HepG2 (cell line): Measurements from ENCODE around the gene EID1. TPM values are rescaled to one million over a fixed set of nuclear protein-coding genes. Genes with fewer than 3 reads are reported as not detected.

Experiments used
- ATAC-seq: fragments of 200-7000 bp; cut with Tn5 transposase; 3 replicates; pipeline ENCODE4 v1.9.1; 2020; ENCODE audit warnings: mild to moderate bottlenecking, moderate library complexity
- BruUV-seq: library from RNA; stranded (reverse); fragments of 400-500 nt; replicated peaks from 2 replicates; lab custom pipeline; 2021; lab: Mats Ljungman, UMichigan
- CTCF ChIA-PET: fragments of 300-600 bp; formaldehyde crosslinking; extraction: SDS; loops from one replicate; lab custom pipeline; 2021; ENCODE audit warnings: low total read pairs, inconsistent platforms, low intra/inter-chr PET ratio; lab: Yijun Ruan, JAX
- POLR2A ChIA-PET: fragments of 350-600 bp; sonication (Branson Sonifier 250); formaldehyde crosslinking; loops from one replicate; lab custom pipeline; 2020; ENCODE audit warnings: antibody characterized with exemption, inconsistent platforms; lab: Yijun Ruan, JAX
- DNase-seq: peaks from one replicate; pipeline ENCODE4 v3.0.0-alpha.2; 2015; ENCODE audit warnings: low spot score
- FAIRE-seq: peaks from 3 replicates; lab custom pipeline; 2011; peaks lifted over from hg19 to GRCh38; lab: Jason Lieb, UNC
- H2AFZ ChIP-seq: one replicate; pipeline ENCODE4 v1.6.1; 2011; ENCODE audit warnings: low read length, inconsistent platforms
- H3K27ac ChIP-seq: fragments of 300-600 bp; 3 replicates; pipeline ENCODE4 v1.8.0; 2011; ENCODE audit warnings: mixed run types, mild to moderate bottlenecking, mixed read lengths, low read length, inconsistent platforms; ENCODE audit not compliant: insufficient read depth; ENCODE audit errors: extremely low read length
- H3K27me3 ChIP-seq, 2 experiments: fragments of 200-600 bp in 1 of 2; 2 replicates in 1 of 2; 3 replicates in 1 of 2; pipeline versions ENCODE4 v1.6.0 to v1.8.0; 2011; ENCODE audit warnings: low read length in 2 of 2, mild to moderate bottlenecking in 2 of 2, moderate library complexity in 2 of 2, inconsistent platforms in 1 of 2; ENCODE audit not compliant: insufficient read depth in 2 of 2, control insufficient read depth in 1 of 2
- H3K36me3 ChIP-seq, 2 experiments: fragments of 200-600 bp in 1 of 2; replicated peaks in 1 of 2; 2 replicates in 1 of 2; 3 replicates in 1 of 2; pipeline versions ENCODE4 v1.5.1 to v1.8.0; 2011; ENCODE audit warnings: low read length in 2 of 2, inconsistent platforms in 1 of 2; ENCODE audit not compliant: insufficient read depth in 2 of 2, control insufficient read depth in 1 of 2
- H3K4me1 ChIP-seq: 2 replicates; pipeline ENCODE4 v1.5.1; 2012; ENCODE audit warnings: low read length, inconsistent platforms; ENCODE audit not compliant: insufficient read depth
- H3K4me2 ChIP-seq: 2 replicates; pipeline ENCODE4 v1.6.0; 2011; ENCODE audit warnings: low read depth, low read length, inconsistent platforms
- H3K4me3 ChIP-seq, 3 experiments: fragments of 200-600 bp in 1 of 3; sonication (generic), shearing (Covaris generic) in 1 of 3; replicated peaks in 1 of 3; 2 replicates each; pipeline ENCODE4 v1.5.1; 2011 to 2016; ENCODE audit warnings: low read length in 3 of 3, inconsistent platforms in 2 of 3, low read depth in 2 of 3, mild to moderate bottlenecking in 2 of 3, control low read depth in 1 of 3, mixed read lengths in 1 of 3; ENCODE audit not compliant: insufficient read depth in 1 of 3
- H3K79me2 ChIP-seq: one replicate; pipeline ENCODE4 v1.6.1; 2011; ENCODE audit warnings: low read length, inconsistent platforms; ENCODE audit not compliant: insufficient read depth
- H3K9ac ChIP-seq: 2 replicates; pipeline ENCODE4 v1.6.0; 2011; ENCODE audit warnings: mild to moderate bottlenecking, low read depth, low read length, inconsistent platforms; ENCODE audit not compliant: insufficient read depth
- H3K9me3 ChIP-seq: 2 replicates; pipeline ENCODE4 v1.5.1; 2012; ENCODE audit warnings: mild to moderate bottlenecking, low read length
- H4K20me1 ChIP-seq: 2 replicates; pipeline ENCODE4 v1.6.0; 2011; ENCODE audit warnings: inconsistent platforms, mild to moderate bottlenecking, low read length, moderate library complexity; ENCODE audit not compliant: insufficient read depth
- PHF21A ChIP-seq: sonication (generic); formaldehyde crosslinking; IDR thresholded peaks from 2 replicates; pipeline ENCODE4 v1.5.0; 2020; ENCODE audit warnings: mild to moderate bottlenecking, missing genetic modification reagents
- POLR2G ChIP-seq: fragments of 200-400 bp; formaldehyde crosslinking; IDR thresholded peaks from 2 replicates; pipeline ENCODE4 v1.6.1; 2018; ENCODE audit warnings: mild to moderate bottlenecking, low read depth, low read length, moderate library complexity
- ZNF253 ChIP-seq: sonication (generic); formaldehyde crosslinking; IDR thresholded peaks from 2 replicates; pipeline ENCODE4 v1.8.0; 2022; ENCODE audit warnings: mild to moderate bottlenecking, missing genetic modification reagents, borderline replicate concordance
- ZNF724P ChIP-seq: sonication (generic); formaldehyde crosslinking; IDR thresholded peaks from 2 replicates; pipeline ENCODE4 v1.8.0; 2022; ENCODE audit warnings: missing genetic modification reagents, borderline replicate concordance
- ZNF891 ChIP-seq: sonication (generic); formaldehyde crosslinking; IDR thresholded peaks from 2 replicates; pipeline ENCODE4 v1.5.0; 2020; ENCODE audit warnings: mild to moderate bottlenecking, missing genetic modification reagents
- WGBS: methylation state at CpG from one replicate; pipeline ENCODE4 v1.1.6; 2017; ENCODE audit warnings: low lambda C conversion rate; 5-methylcytosine and 5-hydroxymethylcytosine counted together
- in situ Hi-C: cut with HindIII; loops from 2 replicates; pipeline ENCODE4 v1.10.0; 2017; ENCODE audit warnings: low pct_unique_long_range_greater_than_20kb; ENCODE audit not compliant: extremely low pct_ligation_motif_present
- intact Hi-C: fragments of 100-400 bp; cut with micrococcal nuclease; formaldehyde crosslinking; loops from one replicate; pipeline ENCODE4 v1.10.0; 2022; ENCODE audit not compliant: unreplicated experiment
- polyA plus RNA-seq, 8 experiments: library from polyadenylated mRNA; depleted of rRNA in 3 of 8; stranded (reverse) in 7 of 8; unstranded in 1 of 8; fragments of >200 nt; fragmentation: Illumina TruSeq in 4 of 8; extraction: Trizol in 4 of 8; gene quantifications; 2 replicates each; pipeline versions ENCODE4 v1.2.1 to v1.2.3, GENCODE V29; 2011 to 2016; ENCODE audit warnings: low read depth in 4 of 8, missing spikeins in 1 of 8, mixed read lengths in 1 of 8; ENCODE audit not compliant: insufficient read depth in 1 of 8
- total RNA-seq, 5 experiments: library from RNA; depleted of rRNA; stranded (reverse); fragments of >200 nt; fragmentation: Illumina TruSeq; extraction: Trizol; gene quantifications; 2 replicates each; pipeline ENCODE4 v1.2.3, GENCODE V29; 2016; ENCODE audit warnings: low read depth in 1 of 5
- TF ChIP-seq, protein P1 (sequence below): sonication (generic); formaldehyde crosslinking; IDR thresholded peaks from 2 replicates; pipeline ENCODE4 v1.4.0; 2020; ENCODE audit warnings: missing genetic modification reagents
- TF ChIP-seq, protein P2 (sequence below): sonication (generic); formaldehyde crosslinking; IDR thresholded peaks from 2 replicates; pipeline ENCODE4 v1.5.1; 2020; ENCODE audit warnings: mild to moderate bottlenecking, missing genetic modification reagents, moderate library complexity
- TF ChIP-seq, protein P3 (sequence below), 2 experiments: fragments of 450-650 bp in 1 of 2; sonication (generic) in 1 of 2; formaldehyde crosslinking in 1 of 2; IDR thresholded peaks; 2 replicates each; pipeline versions ENCODE4 v1.6.1 to v1.8.0; 2016 to 2022; ENCODE audit warnings: antibody characterized with exemption in 1 of 2, mild to moderate bottlenecking in 1 of 2, missing genetic modification reagents in 1 of 2

The EID1 gene
- total and polyA plus RNA-seq, 2 of the 13 experiments (the other 11 are each of a cell fraction or from before 2014, with no cell fraction given), result 2.2 to 5.4 TPM

DNA sequence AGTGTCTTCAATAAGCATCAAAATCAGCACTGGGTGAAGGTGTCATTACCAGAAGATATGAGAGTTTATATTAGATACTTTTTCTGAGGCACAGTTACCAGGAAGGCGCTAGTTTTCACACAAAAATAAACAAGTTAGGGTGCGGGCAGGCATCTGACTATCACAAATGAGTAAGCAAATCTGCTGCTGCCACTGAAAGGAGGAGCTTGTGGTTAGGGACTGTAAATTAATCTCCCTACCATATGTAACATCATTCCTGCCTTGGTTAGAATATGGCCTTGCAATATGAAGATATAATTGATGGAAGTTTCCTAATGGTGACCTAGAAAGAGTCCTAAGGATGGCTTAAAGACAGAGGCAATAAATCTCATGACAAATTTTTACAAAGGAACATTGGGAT, 19.5 kb upstream of the EID1 start:
- no peaks in the 10 kb centered on the region for H4K20me1 ChIP-seq
- H3K79me2 ChIP-seq, result no peaks in the 10 kb centered on the region
- H3K9ac ChIP-seq, result no peak overlapping the region
- no peaks in the 10 kb centered on the region for H3K36me3 ChIP-seq
- ChIA-PET POLR2A (no interaction called here), CTCF (no interaction called here)
- H2AFZ ChIP-seq, result no peak overlapping the region
- in situ Hi-C loops, result loop anchor here (25.0 kb wide), 1 partner anchor 229 kb away; no protein-coding TSS in a partner anchor
- no TSS peak for BruUV-seq
- intact Hi-C loops, result no loop called here
- FAIRE-seq, result no peak
- H3K4me2 ChIP-seq, result no peak overlapping the region
- H3K4me3 ChIP-seq, result no peak overlapping the region
- H3K9me3 ChIP-seq, result no peaks in the 10 kb centered on the region
- no peak for ATAC-seq
- peaks cover 11% of the 10 kb centered on the region for H3K4me1 ChIP-seq
- no peaks in the 10 kb centered on the region; a peak in 2 of 5 replicates for H3K27me3 ChIP-seq
- H3K27ac ChIP-seq, result no peak overlapping the region
- 3% methylated on average over 2 of the region's 2 CpGs for WGBS
- no peak for DNase-seq
- TF ChIP-seq PHF21A (CRISPR knock-in tag), result no peak
- TF ChIP-seq, protein P1, sequence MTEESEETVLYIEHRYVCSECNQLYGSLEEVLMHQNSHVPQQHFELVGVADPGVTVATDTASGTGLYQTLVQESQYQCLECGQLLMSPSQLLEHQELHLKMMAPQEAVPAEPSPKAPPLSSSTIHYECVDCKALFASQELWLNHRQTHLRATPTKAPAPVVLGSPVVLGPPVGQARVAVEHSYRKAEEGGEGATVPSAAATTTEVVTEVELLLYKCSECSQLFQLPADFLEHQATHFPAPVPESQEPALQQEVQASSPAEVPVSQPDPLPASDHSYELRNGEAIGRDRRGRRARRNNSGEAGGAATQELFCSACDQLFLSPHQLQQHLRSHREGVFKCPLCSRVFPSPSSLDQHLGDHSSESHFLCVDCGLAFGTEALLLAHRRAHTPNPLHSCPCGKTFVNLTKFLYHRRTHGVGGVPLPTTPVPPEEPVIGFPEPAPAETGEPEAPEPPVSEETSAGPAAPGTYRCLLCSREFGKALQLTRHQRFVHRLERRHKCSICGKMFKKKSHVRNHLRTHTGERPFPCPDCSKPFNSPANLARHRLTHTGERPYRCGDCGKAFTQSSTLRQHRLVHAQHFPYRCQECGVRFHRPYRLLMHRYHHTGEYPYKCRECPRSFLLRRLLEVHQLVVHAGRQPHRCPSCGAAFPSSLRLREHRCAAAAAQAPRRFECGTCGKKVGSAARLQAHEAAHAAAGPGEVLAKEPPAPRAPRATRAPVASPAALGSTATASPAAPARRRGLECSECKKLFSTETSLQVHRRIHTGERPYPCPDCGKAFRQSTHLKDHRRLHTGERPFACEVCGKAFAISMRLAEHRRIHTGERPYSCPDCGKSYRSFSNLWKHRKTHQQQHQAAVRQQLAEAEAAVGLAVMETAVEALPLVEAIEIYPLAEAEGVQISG, result no peak
- TF ChIP-seq ZNF724P, result no peak
- TF ChIP-seq ZNF891 (CRISPR knock-in tag), result no peak
- TF ChIP-seq, protein P2, sequence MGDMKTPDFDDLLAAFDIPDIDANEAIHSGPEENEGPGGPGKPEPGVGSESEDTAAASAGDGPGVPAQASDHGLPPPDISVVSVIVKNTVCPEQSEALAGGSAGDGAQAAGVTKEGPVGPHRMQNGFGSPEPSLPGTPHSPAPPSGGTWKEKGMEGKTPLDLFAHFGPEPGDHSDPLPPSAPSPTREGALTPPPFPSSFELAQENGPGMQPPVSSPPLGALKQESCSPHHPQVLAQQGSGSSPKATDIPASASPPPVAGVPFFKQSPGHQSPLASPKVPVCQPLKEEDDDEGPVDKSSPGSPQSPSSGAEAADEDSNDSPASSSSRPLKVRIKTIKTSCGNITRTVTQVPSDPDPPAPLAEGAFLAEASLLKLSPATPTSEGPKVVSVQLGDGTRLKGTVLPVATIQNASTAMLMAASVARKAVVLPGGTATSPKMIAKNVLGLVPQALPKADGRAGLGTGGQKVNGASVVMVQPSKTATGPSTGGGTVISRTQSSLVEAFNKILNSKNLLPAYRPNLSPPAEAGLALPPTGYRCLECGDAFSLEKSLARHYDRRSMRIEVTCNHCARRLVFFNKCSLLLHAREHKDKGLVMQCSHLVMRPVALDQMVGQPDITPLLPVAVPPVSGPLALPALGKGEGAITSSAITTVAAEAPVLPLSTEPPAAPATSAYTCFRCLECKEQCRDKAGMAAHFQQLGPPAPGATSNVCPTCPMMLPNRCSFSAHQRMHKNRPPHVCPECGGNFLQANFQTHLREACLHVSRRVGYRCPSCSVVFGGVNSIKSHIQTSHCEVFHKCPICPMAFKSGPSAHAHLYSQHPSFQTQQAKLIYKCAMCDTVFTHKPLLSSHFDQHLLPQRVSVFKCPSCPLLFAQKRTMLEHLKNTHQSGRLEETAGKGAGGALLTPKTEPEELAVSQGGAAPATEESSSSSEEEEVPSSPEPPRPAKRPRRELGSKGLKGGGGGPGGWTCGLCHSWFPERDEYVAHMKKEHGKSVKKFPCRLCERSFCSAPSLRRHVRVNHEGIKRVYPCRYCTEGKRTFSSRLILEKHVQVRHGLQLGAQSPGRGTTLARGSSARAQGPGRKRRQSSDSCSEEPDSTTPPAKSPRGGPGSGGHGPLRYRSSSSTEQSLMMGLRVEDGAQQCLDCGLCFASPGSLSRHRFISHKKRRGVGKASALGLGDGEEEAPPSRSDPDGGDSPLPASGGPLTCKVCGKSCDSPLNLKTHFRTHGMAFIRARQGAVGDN, result no peak
- TF ChIP-seq POLR2G, result no peak
- no peak for TF ChIP-seq ZNF253 (CRISPR knock-in tag)
- TF ChIP-seq, protein P3, sequence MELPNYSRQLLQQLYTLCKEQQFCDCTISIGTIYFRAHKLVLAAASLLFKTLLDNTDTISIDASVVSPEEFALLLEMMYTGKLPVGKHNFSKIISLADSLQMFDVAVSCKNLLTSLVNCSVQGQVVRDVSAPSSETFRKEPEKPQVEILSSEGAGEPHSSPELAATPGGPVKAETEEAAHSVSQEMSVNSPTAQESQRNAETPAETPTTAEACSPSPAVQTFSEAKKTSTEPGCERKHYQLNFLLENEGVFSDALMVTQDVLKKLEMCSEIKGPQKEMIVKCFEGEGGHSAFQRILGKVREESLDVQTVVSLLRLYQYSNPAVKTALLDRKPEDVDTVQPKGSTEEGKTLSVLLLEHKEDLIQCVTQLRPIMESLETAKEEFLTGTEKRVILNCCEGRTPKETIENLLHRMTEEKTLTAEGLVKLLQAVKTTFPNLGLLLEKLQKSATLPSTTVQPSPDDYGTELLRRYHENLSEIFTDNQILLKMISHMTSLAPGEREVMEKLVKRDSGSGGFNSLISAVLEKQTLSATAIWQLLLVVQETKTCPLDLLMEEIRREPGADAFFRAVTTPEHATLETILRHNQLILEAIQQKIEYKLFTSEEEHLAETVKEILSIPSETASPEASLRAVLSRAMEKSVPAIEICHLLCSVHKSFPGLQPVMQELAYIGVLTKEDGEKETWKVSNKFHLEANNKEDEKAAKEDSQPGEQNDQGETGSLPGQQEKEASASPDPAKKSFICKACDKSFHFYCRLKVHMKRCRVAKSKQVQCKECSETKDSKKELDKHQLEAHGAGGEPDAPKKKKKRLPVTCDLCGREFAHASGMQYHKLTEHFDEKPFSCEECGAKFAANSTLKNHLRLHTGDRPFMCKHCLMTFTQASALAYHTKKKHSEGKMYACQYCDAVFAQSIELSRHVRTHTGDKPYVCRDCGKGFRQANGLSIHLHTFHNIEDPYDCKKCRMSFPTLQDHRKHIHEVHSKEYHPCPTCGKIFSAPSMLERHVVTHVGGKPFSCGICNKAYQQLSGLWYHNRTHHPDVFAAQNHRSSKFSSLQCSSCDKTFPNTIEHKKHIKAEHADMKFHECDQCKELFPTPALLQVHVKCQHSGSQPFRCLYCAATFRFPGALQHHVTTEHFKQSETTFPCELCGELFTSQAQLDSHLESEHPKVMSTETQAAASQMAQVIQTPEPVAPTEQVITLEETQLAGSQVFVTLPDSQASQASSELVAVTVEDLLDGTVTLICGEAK (IDR thresholded peaks at IDR 0.05), result no peak
- TF ChIP-seq, protein P3 (CRISPR knock-in tag; IDR thresholded peaks at IDR 0.05), result no peak
